Panc1 (cell line): ENCODE measurements around the gene GC.

Source experiments
- POLR2AphosphoS5 ChIP-seq: IDR thresholded peaks from 2 replicates; pipeline ENCODE4 v1.6.1; 2012; ENCODE audit warnings: mild to moderate bottlenecking, low read depth, low read length, moderate library complexity
- SIN3A ChIP-seq: IDR thresholded peaks from 2 replicates; pipeline ENCODE4 v1.6.1; 2012; ENCODE audit warnings: low read depth, mild to moderate bottlenecking, low read length, moderate library complexity, borderline replicate concordance; ENCODE audit not compliant: insufficient read depth
- TCF7L2 ChIP-seq: IDR thresholded peaks from 2 replicates; pipeline ENCODE4 v1.6.1; 2011; ENCODE audit warnings: mild to moderate bottlenecking, low read depth, low read length, inconsistent platforms
- TF ChIP-seq, protein P1 (sequence below): fragments of 450-650 bp; IDR thresholded peaks from 2 replicates; pipeline ENCODE4 v1.5.1; 2017; ENCODE audit warnings: mild to moderate bottlenecking
- TF ChIP-seq, protein P2 (sequence below), 2 experiments: IDR thresholded peaks; 2 replicates each; pipeline ENCODE4 v1.6.1; 2011 to 2012; ENCODE audit warnings: low read depth in 2 of 2, control low read depth in 1 of 2, low read length in 1 of 2, mild to moderate bottlenecking in 1 of 2, moderate library complexity in 1 of 2; ENCODE audit not compliant: insufficient read depth in 1 of 2

DNA sequence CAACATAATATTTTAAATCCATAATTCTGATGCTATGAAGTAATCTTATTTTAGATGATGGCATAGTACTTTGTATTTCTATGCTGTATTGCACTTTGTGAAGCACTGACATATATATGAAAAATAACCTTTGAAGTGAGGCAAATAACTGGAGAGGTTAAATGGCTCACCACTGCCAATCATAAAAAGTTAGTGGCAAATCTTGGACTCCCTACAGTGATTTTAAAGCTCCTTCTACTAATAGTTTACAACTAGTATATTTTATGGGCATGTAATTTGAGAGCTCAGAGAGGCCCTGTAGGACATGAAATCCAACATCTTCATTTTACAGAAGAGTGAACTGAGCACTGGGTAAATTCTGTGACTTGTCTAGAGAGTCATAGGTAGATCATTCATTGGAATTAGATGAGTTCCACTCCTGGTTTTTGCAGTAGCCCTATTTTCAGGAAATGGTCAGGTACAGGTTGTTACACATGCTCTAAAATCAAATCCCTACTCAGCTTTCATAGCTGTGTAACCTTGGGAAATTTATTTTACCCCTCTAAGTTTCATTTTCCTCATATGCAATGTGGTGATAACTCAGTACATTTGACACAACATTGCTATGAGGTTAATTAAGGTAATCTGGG is 804 bp upstream of the GC start:
- TF ChIP-seq, protein P1, sequence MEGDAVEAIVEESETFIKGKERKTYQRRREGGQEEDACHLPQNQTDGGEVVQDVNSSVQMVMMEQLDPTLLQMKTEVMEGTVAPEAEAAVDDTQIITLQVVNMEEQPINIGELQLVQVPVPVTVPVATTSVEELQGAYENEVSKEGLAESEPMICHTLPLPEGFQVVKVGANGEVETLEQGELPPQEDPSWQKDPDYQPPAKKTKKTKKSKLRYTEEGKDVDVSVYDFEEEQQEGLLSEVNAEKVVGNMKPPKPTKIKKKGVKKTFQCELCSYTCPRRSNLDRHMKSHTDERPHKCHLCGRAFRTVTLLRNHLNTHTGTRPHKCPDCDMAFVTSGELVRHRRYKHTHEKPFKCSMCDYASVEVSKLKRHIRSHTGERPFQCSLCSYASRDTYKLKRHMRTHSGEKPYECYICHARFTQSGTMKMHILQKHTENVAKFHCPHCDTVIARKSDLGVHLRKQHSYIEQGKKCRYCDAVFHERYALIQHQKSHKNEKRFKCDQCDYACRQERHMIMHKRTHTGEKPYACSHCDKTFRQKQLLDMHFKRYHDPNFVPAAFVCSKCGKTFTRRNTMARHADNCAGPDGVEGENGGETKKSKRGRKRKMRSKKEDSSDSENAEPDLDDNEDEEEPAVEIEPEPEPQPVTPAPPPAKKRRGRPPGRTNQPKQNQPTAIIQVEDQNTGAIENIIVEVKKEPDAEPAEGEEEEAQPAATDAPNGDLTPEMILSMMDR, result no peak
- TF ChIP-seq, protein P2, sequence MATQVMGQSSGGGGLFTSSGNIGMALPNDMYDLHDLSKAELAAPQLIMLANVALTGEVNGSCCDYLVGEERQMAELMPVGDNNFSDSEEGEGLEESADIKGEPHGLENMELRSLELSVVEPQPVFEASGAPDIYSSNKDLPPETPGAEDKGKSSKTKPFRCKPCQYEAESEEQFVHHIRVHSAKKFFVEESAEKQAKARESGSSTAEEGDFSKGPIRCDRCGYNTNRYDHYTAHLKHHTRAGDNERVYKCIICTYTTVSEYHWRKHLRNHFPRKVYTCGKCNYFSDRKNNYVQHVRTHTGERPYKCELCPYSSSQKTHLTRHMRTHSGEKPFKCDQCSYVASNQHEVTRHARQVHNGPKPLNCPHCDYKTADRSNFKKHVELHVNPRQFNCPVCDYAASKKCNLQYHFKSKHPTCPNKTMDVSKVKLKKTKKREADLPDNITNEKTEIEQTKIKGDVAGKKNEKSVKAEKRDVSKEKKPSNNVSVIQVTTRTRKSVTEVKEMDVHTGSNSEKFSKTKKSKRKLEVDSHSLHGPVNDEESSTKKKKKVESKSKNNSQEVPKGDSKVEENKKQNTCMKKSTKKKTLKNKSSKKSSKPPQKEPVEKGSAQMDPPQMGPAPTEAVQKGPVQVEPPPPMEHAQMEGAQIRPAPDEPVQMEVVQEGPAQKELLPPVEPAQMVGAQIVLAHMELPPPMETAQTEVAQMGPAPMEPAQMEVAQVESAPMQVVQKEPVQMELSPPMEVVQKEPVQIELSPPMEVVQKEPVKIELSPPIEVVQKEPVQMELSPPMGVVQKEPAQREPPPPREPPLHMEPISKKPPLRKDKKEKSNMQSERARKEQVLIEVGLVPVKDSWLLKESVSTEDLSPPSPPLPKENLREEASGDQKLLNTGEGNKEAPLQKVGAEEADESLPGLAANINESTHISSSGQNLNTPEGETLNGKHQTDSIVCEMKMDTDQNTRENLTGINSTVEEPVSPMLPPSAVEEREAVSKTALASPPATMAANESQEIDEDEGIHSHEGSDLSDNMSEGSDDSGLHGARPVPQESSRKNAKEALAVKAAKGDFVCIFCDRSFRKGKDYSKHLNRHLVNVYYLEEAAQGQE (IDR thresholded peaks at IDR 0.05; ENCODE audit: insufficient read depth in 1 of 2, low read depth in 2 of 2, low read length in 1 of 2), result no peak
- TF ChIP-seq POLR2AphosphoS5 (no peak), SIN3A (no peak), TCF7L2 (no peak)
